ENCODE measurements around the gene AK9.
"Not testable (repeated sequence)": the region's sequence is repeated elsewhere in the genome, so short reads cannot be mapped to it uniquely, and the experiment has no call there.

The AK9 gene

GRCh38 chr6:109579361-109579760, 111.6 kb downstream of the AK9 start:
- Histone ChIP-seq H3K27me3 (ENCODE audit: insufficient read depth, low read length, poor library complexity, severe bottlenecking) (no peaks in the 10 kb centered on the region), H3K9ac (ENCODE audit: low read depth, low read length, poor library complexity, severe bottlenecking) (no peak overlapping the region), H3K79me2 (ENCODE audit: insufficient read depth, low read length) (no peaks in the 10 kb centered on the region), H3K9me3 (ENCODE audit: insufficient read depth, low read depth, low read length) (no peaks in the 10 kb centered on the region), H2AFZ (ENCODE audit: low read length) (no peak overlapping the region), H3K4me3 (ENCODE audit: low read length, poor library complexity, severe bottlenecking) (no peak overlapping the region), H3K4me2 (ENCODE audit: low read depth, low read length, poor library complexity, severe bottlenecking) (no peak overlapping the region), H3K36me3 (ENCODE audit: insufficient read depth, low read length) (no peaks in the 10 kb centered on the region), H3F3A (ENCODE audit: low read depth) (no peaks in the 10 kb centered on the region), H3K4me1 (ENCODE audit: insufficient read depth, low read length, poor library complexity, severe bottlenecking) (no peaks in the 10 kb centered on the region), H3K9me2 (replicated peaks; ENCODE audit: low read depth, low read length) (no peaks in the 10 kb centered on the region), H4K20me1 (ENCODE audit: insufficient read depth, low read length, poor library complexity, severe bottlenecking) (no peaks in the 10 kb centered on the region)
- TF ChIP-seq CTCF (conservative IDR thresholded peaks at IDR 0.05; ENCODE audit: low read length) (no peak), EZH2phosphoT487 (IDR thresholded peaks at IDR 0.05; ENCODE audit: borderline replicate concordance) (no peak)

DNA sequence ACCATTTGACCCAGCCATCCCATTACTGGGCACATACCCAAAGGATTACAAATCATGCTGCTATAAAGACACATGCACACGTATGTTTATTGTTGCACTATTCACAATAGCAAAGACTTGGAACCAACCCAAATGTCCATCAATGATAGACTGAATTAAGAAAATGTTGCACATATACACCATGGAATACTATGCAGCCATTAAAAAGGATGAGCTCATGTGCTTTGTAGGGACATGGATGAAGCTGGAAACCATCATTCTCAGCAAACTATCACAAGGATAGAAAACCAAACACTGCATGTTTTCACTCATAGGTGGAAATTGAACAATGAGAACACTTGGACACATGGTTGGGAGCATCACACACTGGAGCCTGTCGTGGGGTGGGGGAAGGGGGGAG, 121.1 kb downstream of the AK9 start:
- not testable (repeated sequence) for H3K9me2 ChIP-seq (replicated peaks; ENCODE audit: low read depth, low read length); H4K20me1 ChIP-seq (ENCODE audit: insufficient read depth, low read length, poor library complexity, severe bottlenecking); H3K36me3 ChIP-seq (ENCODE audit: insufficient read depth, low read length); H3K9ac ChIP-seq (ENCODE audit: low read depth, low read length, poor library complexity, severe bottlenecking); H3K4me2 ChIP-seq (ENCODE audit: low read depth, low read length, poor library complexity, severe bottlenecking); H2AFZ ChIP-seq (ENCODE audit: low read length); H3K9me3 ChIP-seq (ENCODE audit: insufficient read depth, low read depth, low read length); H3F3A ChIP-seq (ENCODE audit: low read depth); H3K4me1 ChIP-seq (ENCODE audit: insufficient read depth, low read length, poor library complexity, severe bottlenecking); H3K4me3 ChIP-seq (ENCODE audit: low read length, poor library complexity, severe bottlenecking); H3K27me3 ChIP-seq (ENCODE audit: insufficient read depth, low read length, poor library complexity, severe bottlenecking); H3K79me2 ChIP-seq (ENCODE audit: insufficient read depth, low read length)

- H2AFZ ChIP-seq (ENCODE audit: low read length), result no peak overlapping the region
- TF ChIP-seq EZH2phosphoT487 (IDR thresholded peaks at IDR 0.05; ENCODE audit: borderline replicate concordance) (no peak), CTCF (conservative IDR thresholded peaks at IDR 0.05; ENCODE audit: low read length) (no peak)
- no peaks in the 10 kb centered on the region for H3K79me2 ChIP-seq (ENCODE audit: insufficient read depth, low read length)
- H3K9ac ChIP-seq (ENCODE audit: low read depth, low read length, poor library complexity, severe bottlenecking), result no peak overlapping the region
- H3K36me3 ChIP-seq (ENCODE audit: insufficient read depth, low read length), result no peaks in the 10 kb centered on the region
- H3K27me3 ChIP-seq (ENCODE audit: insufficient read depth, low read length, poor library complexity, severe bottlenecking), result no peaks in the 10 kb centered on the region
- peaks cover 5% of the 10 kb centered on the region for H3K4me1 ChIP-seq (ENCODE audit: insufficient read depth, low read length, poor library complexity, severe bottlenecking)
- no peaks in the 10 kb centered on the region for H3K9me2 ChIP-seq (replicated peaks; ENCODE audit: low read depth, low read length)
- H3F3A ChIP-seq (ENCODE audit: low read depth), result no peaks in the 10 kb centered on the region
- no peak overlapping the region for H3K4me2 ChIP-seq (ENCODE audit: low read depth, low read length, poor library complexity, severe bottlenecking)
- no peaks in the 10 kb centered on the region for H4K20me1 ChIP-seq (ENCODE audit: insufficient read depth, low read length, poor library complexity, severe bottlenecking)
- no peak overlapping the region for H3K4me3 ChIP-seq (ENCODE audit: low read length, poor library complexity, severe bottlenecking)
- H3K9me3 ChIP-seq (ENCODE audit: insufficient read depth, low read depth, low read length), result no peaks in the 10 kb centered on the region
These were observed 129.2 kb downstream of the AK9 start for GRCh38 chr6:109561844-109562243.

- H3K9me2 ChIP-seq (replicated peaks; ENCODE audit: low read depth, low read length), result no peaks in the 10 kb centered on the region
- H3K4me2 ChIP-seq (ENCODE audit: low read depth, low read length, poor library complexity, severe bottlenecking), result no peak overlapping the region
- H3K4me3 ChIP-seq (ENCODE audit: low read length, poor library complexity, severe bottlenecking), result no peak overlapping the region
- no peaks in the 10 kb centered on the region for H3K27me3 ChIP-seq (ENCODE audit: insufficient read depth, low read length, poor library complexity, severe bottlenecking)
- H3K79me2 ChIP-seq (ENCODE audit: insufficient read depth, low read length), result no peaks in the 10 kb centered on the region
- H3K9ac ChIP-seq (ENCODE audit: low read depth, low read length, poor library complexity, severe bottlenecking), result no peak overlapping the region
- H2AFZ ChIP-seq (ENCODE audit: low read length), result no peak overlapping the region
- H4K20me1 ChIP-seq (ENCODE audit: insufficient read depth, low read length, poor library complexity, severe bottlenecking), result no peaks in the 10 kb centered on the region
- no peaks in the 10 kb centered on the region for H3K9me3 ChIP-seq (ENCODE audit: insufficient read depth, low read depth, low read length)
- no peak for TF ChIP-seq EZH2phosphoT487 (IDR thresholded peaks at IDR 0.05; ENCODE audit: borderline replicate concordance)
- TF ChIP-seq CTCF (conservative IDR thresholded peaks at IDR 0.05; ENCODE audit: low read length), result no peak
- no peaks in the 10 kb centered on the region for H3K36me3 ChIP-seq (ENCODE audit: insufficient read depth, low read length)
- no peaks in the 10 kb centered on the region for H3F3A ChIP-seq (ENCODE audit: low read depth)
- H3K4me1 ChIP-seq (ENCODE audit: insufficient read depth, low read length, poor library complexity, severe bottlenecking), result no peaks in the 10 kb centered on the region
These were observed 159.6 kb downstream of the AK9 start for GRCh38 chr6:109531446-109531845.
